HG03064 (cell line): ENCODE results near the gene TAF3.
"Not testable (repeated sequence)": the region's sequence is repeated elsewhere in the genome, so short reads cannot be mapped to it uniquely, and the experiment has no call there.

Experiments used
- ATAC-seq: cut with Tn5 transposase; IDR thresholded peaks from one replicate; pipeline ENCODE4 v1.9.1; 2021; ENCODE audit warnings: low read depth; ENCODE audit not compliant: unreplicated experiment

Gene TAF3

DNA sequence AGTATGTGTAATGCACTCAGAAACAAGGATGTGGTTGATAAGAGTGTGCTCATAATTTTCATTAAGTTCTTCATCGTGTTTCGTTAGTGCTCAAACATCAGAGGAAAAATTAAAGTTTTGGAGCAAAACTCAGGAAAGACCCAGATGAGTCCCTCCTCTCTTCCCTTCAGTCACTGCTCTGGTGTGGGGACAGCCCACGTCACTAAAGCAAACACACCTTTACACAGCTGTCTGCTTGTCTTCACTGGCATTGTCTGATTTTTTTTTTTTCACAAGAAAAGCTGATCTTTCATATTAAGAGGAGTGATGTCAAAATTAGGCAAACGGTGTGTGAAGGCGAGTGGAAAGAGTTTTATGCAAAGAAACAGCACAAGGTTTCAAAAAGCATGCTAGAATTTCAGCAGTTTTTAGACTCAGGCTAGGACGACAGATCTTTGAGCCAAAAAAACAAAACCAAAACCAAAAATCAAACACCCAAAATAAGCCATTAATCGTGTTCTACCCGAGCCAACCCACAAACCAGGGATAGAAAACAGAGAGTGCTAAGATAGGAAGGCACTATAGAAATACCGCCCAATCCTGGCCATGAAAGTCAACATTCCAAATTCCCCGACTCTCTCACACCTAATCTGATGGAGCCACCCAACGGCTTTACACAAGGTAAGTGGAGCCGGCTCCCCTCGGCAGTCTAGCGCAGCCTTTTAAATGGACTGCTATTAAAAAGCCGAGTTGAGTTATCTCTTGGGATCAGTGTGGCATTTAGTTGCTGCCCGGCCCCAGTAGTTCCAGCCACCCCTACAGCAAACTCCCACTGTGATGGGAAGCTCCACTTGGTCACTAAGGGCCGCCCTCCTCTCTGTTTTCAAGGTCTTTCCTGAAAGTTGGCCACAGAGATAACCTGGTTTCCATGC lies 208.3 kb downstream of the TAF3 start:
- ATAC-seq: no peak

DNA sequence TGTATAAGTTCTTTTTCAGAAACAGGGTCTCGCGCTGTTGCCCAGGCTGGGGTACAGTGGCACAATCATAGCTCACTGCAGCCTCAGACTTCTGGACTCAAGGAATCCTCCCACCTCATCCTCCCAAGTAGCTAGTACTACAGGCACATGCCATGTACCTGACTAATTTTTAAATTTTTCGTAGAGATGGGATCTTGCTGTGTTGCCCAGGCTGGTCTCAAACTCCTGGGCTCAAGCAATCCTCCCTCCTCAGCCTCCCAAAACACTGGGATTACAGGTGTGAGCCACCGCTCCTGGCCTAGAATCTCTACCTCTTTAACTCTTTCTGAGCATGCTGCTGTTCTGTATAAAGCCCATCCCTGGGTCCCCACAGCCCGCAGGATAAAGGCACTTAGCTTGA lies 212.9 kb downstream of the TAF3 start:
- ATAC-seq: not testable (repeated sequence)

- ATAC-seq: no peak
Observed at GRCh38 chr10:8032558-8032957, 214.3 kb downstream of the TAF3 start.

- no peak for ATAC-seq
Observed at GRCh38 chr10:8033812-8034465, 215.6 kb downstream of the TAF3 start.

GRCh38 chr10:8034466-8035005 lies 216.2 kb downstream of the TAF3 start:
- ATAC-seq: no peak

GRCh38 chr10:8035006-8035640 lies 216.8 kb downstream of the TAF3 start:
- no peak for ATAC-seq

DNA sequence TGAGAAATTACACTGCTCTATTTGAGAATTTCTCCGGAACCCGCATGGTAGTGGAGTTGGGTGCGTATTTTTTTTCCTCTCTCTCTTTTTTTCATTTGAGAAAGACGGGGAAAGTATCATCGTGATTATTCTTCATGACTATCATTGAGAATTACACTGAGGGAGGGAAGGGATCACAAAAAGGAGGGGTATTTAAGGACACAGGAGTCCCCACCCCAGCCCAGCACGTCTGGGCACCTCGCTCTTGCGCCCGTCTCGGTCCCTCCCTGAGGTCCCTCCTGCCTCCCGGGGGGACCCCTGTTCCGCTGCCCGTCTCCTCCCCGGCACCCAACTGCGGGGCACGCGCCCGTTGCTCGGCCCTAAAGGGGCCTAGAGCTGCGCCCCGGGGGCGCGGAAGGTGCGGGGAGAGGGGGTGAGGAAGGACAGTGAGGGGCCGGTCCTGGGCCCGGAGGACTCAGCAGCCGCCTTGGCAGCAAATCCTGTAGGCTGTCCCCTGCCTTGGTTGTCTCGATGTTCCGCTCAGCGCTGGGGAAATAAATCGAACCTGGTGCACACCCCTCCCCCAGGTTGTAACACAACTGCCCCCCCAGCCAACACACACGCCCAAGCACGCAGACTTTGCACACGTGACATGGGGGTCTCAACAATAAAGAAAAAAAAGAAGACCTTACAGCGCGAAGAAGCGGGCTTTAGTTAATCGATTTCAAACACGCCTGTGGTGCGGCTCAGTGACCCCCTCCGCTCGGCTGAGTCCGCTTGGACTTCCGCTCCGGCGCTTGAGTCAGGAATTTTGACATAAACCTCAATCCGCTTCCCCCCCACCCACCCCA lies 217.6 kb downstream of the TAF3 start:
- ATAC-seq: no peak

GRCh38 chr10:8036506-8037198 lies 218.3 kb downstream of the TAF3 start:
- ATAC-seq: no peak

DNA sequence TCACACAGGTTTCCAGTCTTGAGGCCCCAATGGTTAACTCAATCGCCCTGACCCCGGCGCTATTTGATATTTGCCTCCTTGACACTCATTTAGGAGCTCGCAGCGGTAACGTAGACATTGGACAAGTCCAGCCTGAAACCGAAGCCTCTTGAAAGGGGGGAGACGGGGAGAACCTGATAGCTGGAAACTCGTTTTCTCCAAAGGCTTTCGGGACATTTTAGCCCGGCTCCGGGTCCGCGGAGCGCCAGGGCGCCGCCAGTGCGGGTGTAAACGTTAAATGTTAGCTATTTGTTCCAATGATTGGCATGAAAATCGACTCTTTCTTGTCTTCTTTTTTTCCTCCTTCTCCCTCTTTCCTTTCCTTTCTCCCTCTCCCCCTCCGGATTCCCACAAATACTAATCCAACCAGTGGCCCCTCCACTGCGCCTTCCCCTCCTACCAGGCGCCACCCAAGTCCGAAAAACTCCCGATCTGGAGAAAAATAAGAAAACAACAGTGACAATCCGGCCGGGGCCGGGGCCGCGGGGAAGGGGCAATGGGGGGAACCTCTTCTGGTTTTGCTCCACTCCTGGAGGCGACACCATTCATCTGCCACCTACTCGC lies 219.0 kb downstream of the TAF3 start:
- no peak for ATAC-seq

- no peak for ATAC-seq
Observed at GRCh38 chr10:8037941-8038894, 219.9 kb downstream of the TAF3 start.

DNA sequence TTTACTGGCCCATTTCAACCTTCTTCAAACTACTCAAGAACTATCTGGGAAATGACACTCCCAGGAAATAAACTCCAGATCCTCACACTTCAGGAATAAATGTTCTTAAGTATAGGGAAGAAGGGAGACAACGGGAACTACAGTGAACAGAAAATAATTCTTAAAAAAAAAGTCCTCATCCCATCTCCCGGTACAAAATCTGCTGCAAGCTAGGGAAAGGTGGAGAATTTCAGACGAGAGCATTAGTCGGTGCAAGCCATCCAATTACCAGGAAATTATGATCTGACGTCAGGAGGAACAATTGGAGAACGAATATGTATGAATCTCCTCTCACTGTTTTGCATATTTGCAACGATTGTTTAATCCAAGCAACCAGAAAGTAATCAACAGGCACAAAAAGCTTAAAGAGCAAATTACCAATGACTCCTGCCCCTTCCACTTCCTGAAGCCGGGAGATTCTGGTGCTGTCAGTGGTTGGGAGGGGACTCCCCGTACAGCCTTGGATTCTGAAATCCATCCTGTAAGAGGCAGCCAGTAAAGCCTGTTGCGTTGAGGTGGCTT lies 221.1 kb downstream of the TAF3 start:
- ATAC-seq: no peak

GRCh38 chr10:8040651-8041050 lies 222.3 kb downstream of the TAF3 start:
- ATAC-seq: no peak

DNA sequence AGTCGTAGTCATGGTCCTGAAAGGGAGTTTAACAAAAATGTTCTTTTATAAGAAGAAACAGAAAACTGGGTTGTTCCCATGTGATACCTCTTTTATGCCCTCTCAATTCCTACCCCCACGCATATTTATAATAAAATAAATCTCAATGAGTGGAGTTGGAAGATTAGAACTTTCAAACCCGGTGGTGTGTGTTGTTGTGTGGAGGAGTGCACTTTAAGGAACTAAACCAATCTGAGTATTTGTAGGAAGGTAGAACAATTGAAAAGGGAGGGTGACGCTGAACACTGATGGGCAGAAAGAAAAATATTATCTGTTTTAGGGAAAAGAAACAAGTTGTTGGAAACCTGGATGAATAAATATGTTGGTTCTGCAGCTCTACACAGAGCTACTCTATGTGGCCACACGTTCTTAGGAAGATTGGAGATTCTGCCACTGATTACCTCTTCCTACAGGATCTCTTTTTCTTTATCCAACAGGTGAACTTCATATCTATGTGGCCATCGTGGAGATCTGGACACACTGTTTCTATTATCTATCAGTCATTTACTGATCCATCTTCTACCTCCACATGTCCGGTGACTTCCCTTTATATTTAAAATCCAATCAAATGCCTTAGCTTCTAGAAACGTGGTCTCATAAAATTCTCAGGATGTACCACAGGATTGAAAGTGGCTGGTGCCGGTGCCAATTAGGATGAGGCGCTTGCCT lies 223.1 kb downstream of the TAF3 start:
- no peak for ATAC-seq

- no peak for ATAC-seq
Observed at GRCh38 chr10:8041992-8042720, 223.9 kb downstream of the TAF3 start.

GRCh38 chr10:8042721-8043568 lies 224.6 kb downstream of the TAF3 start:
- no peak for ATAC-seq
